Endothelial cell of umbilical vein (primary cell): ENCODE data around the gene ITM2C. TPM values are rescaled to one million over a fixed set of nuclear protein-coding genes. Genes with fewer than 3 reads are reported as not detected.

Experiments
- BruUV-seq: library from RNA; stranded (reverse); fragments of 400-500 nt; replicated peaks from 2 replicates; lab custom pipeline; 2021; lab: Mats Ljungman, UMichigan
- CTCF ChIA-PET: fragments of 300-600, 350-600 bp; sonication (Branson Sonifier 250); formaldehyde crosslinking; loops from one replicate; lab custom pipeline; 2021; ENCODE audit warnings: antibody characterized with exemption, inconsistent platforms; lab: Charles Lee
- POLR2A ChIA-PET: fragments of 300-600, 350-600 bp; sonication (Branson Sonifier 250); formaldehyde crosslinking; loops from one replicate; lab custom pipeline; 2021; ENCODE audit warnings: antibody characterized with exemption, inconsistent platforms; lab: Charles Lee
- DNase-seq: peaks from one replicate; pipeline ENCODE4 v3.0.0-alpha.2; 2011; ENCODE audit warnings: low read depth, low spot score
- FAIRE-seq: peaks from 2 replicates; lab custom pipeline; 2011; peaks lifted over from hg19 to GRCh38; lab: Jason Lieb, UNC
- H2AFZ ChIP-seq: 2 replicates; pipeline ENCODE4 v1.6.0; 2012; ENCODE audit warnings: low read depth, low read length, control low read depth, inconsistent platforms
- H3K27ac ChIP-seq: 2 replicates; pipeline ENCODE4 v1.5.1; 2011; ENCODE audit warnings: low read depth, mild to moderate bottlenecking, control low read depth, low read length, moderate library complexity; ENCODE audit not compliant: insufficient read depth
- H3K27me3 ChIP-seq, 2 experiments: 2 replicates each; pipeline versions ENCODE4 v1.6.0 to v1.6.1; 2011; ENCODE audit warnings: low read length in 2 of 2, mixed read lengths in 1 of 2; ENCODE audit not compliant: control insufficient read depth in 2 of 2, insufficient read depth in 2 of 2
- H3K36me3 ChIP-seq, 2 experiments: 2 replicates in 1 of 2; 3 replicates in 1 of 2; pipeline ENCODE4 v1.5.1; 2011; ENCODE audit warnings: low read length in 2 of 2, mild to moderate bottlenecking in 1 of 2, moderate library complexity in 1 of 2; ENCODE audit not compliant: control insufficient read depth in 2 of 2, insufficient read depth in 2 of 2; ENCODE audit errors: extremely low read depth in 1 of 2
- H3K4me1 ChIP-seq: 3 replicates; pipeline ENCODE4 v1.5.1; 2011; ENCODE audit warnings: mild to moderate bottlenecking, low read length; ENCODE audit not compliant: control insufficient read depth, insufficient read depth; ENCODE audit errors: extremely low read depth
- H3K4me2 ChIP-seq: 2 replicates; pipeline ENCODE4 v1.6.1; 2011; ENCODE audit warnings: low read length, control low read depth, mixed read lengths; ENCODE audit not compliant: insufficient read depth
- H3K4me3 ChIP-seq, 3 experiments: fragments of 200-600 bp in 1 of 3; sonication (generic), shearing (Covaris generic) in 1 of 3; replicated peaks in 1 of 3; 2 replicates each; pipeline ENCODE4 v1.5.1; 2011 to 2016; ENCODE audit warnings: control low read depth in 3 of 3, low read length in 3 of 3, mild to moderate bottlenecking in 2 of 3, inconsistent platforms in 1 of 3, low read depth in 1 of 3, moderate library complexity in 1 of 3; ENCODE audit not compliant: insufficient read depth in 1 of 3
- H3K79me2 ChIP-seq: 2 replicates; pipeline ENCODE4 v1.6.0; 2012; ENCODE audit warnings: low read length, inconsistent platforms; ENCODE audit not compliant: control insufficient read depth, insufficient read depth
- H3K9ac ChIP-seq: replicated peaks from 2 replicates; pipeline ENCODE3; 2011; ENCODE audit warnings: low read length, control low read depth; ENCODE audit not compliant: insufficient read depth; ENCODE audit errors: extremely low read depth
- H3K9me1 ChIP-seq: replicated peaks from 3 replicates; pipeline ENCODE4 v1.6.0; 2011; ENCODE audit warnings: mild to moderate bottlenecking, low read length; ENCODE audit not compliant: control insufficient read depth, insufficient read depth; ENCODE audit errors: extremely low read depth
- H3K9me3 ChIP-seq: replicated peaks from 2 replicates; pipeline ENCODE4 v1.5.1; 2012; ENCODE audit warnings: low read length, inconsistent platforms; ENCODE audit not compliant: control insufficient read depth, insufficient read depth
- H4K20me1 ChIP-seq: replicated peaks from 2 replicates; pipeline ENCODE3; 2011; ENCODE audit warnings: mild to moderate bottlenecking, low read length; ENCODE audit not compliant: control insufficient read depth, insufficient read depth; ENCODE audit errors: extremely low read depth
- CTCF ChIP-seq, 2 donors: IDR thresholded peaks; 1 replicate in 1 of 2; 2 replicates in 1 of 2; pipeline ENCODE4 v1.5.1; 2011; ENCODE audit warnings: low read length in 2 of 2, mild to moderate bottlenecking in 2 of 2, moderate library complexity in 2 of 2, control low read depth in 1 of 2, inconsistent platforms in 1 of 2, low read depth in 1 of 2; ENCODE audit not compliant: insufficient read depth in 1 of 2; ENCODE audit errors: extremely low read depth in 1 of 2
- EZH2 ChIP-seq: IDR thresholded peaks from 2 replicates; pipeline ENCODE4 v1.6.1; 2012; ENCODE audit warnings: borderline replicate concordance, low read depth, mild to moderate bottlenecking, moderate library complexity, low read length, inconsistent platforms; ENCODE audit not compliant: severe bottlenecking
- FOS ChIP-seq: IDR thresholded peaks from 2 replicates; pipeline ENCODE4 v1.6.1; 2011; ENCODE audit warnings: mild to moderate bottlenecking, low read length, moderate library complexity, borderline replicate concordance; ENCODE audit not compliant: insufficient read depth
- GATA2 ChIP-seq: IDR thresholded peaks from 2 replicates; pipeline ENCODE4 v1.7.0; 2011; ENCODE audit warnings: low read depth, mild to moderate bottlenecking, moderate library complexity, mixed read lengths, low read length; ENCODE audit not compliant: insufficient read length, insufficient read depth
- JUN ChIP-seq: IDR thresholded peaks from 2 replicates; pipeline ENCODE4 v1.6.1; 2011; ENCODE audit warnings: borderline replicate concordance, low read depth; ENCODE audit not compliant: insufficient read length, insufficient read depth
- MAX ChIP-seq: IDR thresholded peaks from 2 replicates; pipeline ENCODE4 v1.6.1; 2011; ENCODE audit not compliant: insufficient read depth, insufficient read length
- MYC ChIP-seq: IDR thresholded peaks from one replicate; pipeline ENCODE4 v1.6.1; 2011; ENCODE audit warnings: mild to moderate bottlenecking, low read depth, low read length
- POLR2A ChIP-seq: IDR thresholded peaks from 2 replicates; pipeline ENCODE4 v1.6.1; 2012; ENCODE audit warnings: low read depth, mild to moderate bottlenecking, control low read depth, low read length
- POLR2AphosphoS5 ChIP-seq: IDR thresholded peaks from 2 replicates; pipeline ENCODE4 v1.6.1; 2012; ENCODE audit warnings: low read depth, mild to moderate bottlenecking, control low read depth, low read length, moderate library complexity; ENCODE audit not compliant: insufficient read depth
- dilution Hi-C: fragments of 300-500 bp; cut with MboI; formaldehyde crosslinking; loops from one replicate; pipeline ENCODE4 v1.15.0; 2019; ENCODE audit warnings: low sequenced_read_pairs; ENCODE audit not compliant: extremely low pct_ligation_motif_present
- intact Hi-C: fragments of 100-400 bp; cut with micrococcal nuclease; formaldehyde crosslinking; loops from one replicate; pipeline ENCODE4 v1.10.0; 2022
- polyA plus RNA-seq, 4 experiments: library from polyadenylated mRNA; depleted of rRNA in 3 of 4; stranded (reverse) in 3 of 4; unstranded in 1 of 4; fragments of >200 nt; gene quantifications; 2 replicates each; pipeline versions ENCODE4 v1.2.1 to v1.2.3, GENCODE V29; 2011 to 2012; ENCODE audit warnings: missing spikeins in 1 of 4
- total RNA-seq: library from RNA; stranded (reverse); gene quantifications from 2 replicates; pipeline ENCODE4 v1.2.3, GENCODE V29; 2021

Gene ITM2C
- total and polyA plus RNA-seq, 2 donors (not counting 3 experiments of a cell fraction or from before 2014, with no cell fraction given): 12.0 to 12.1 TPM

- ChIA-PET CTCF (interaction anchor here (4.6 kb wide), 1 partner anchor 86 kb away, joined by 20 read pairs; no protein-coding TSS in a partner anchor), POLR2A (no interaction called here)
- no peaks in the 10 kb centered on the region for H3K36me3 ChIP-seq
- no peak overlapping the region for H3K4me2 ChIP-seq
- peaks cover 0 to 2% of the 10 kb centered on the region in 2 experiments for H3K27me3 ChIP-seq
- DNase-seq (no peak), FAIRE-seq (no peak)
- no peaks in the 10 kb centered on the region for H4K20me1 ChIP-seq
- H3K4me1 ChIP-seq: no peaks in the 10 kb centered on the region
- no peak for TF ChIP-seq GATA2
- no peak for TF ChIP-seq JUN
- no peak for TF ChIP-seq MYC
- H3K4me3 ChIP-seq: no peak overlapping the region
- BruUV-seq: no TSS peak
- no peaks in the 10 kb centered on the region for H3K79me2 ChIP-seq
- H3K9me3 ChIP-seq: no peaks in the 10 kb centered on the region
- no peak overlapping the region for H2AFZ ChIP-seq
- H3K9ac ChIP-seq: no peak overlapping the region
- dilution Hi-C loops (no loop called here), intact Hi-C loops (no loop called here)
- H3K27ac ChIP-seq: no peak overlapping the region
- no peaks in the 10 kb centered on the region for H3K9me1 ChIP-seq
Observed at GRCh38 chr2:230900336-230900995, 35.7 kb downstream of the ITM2C start.

GRCh38 chr2:230901006-230901405 lies 36.3 kb downstream of the ITM2C start:
- H2AFZ ChIP-seq: no peak overlapping the region
- TF ChIP-seq MYC: no peak
- TF ChIP-seq POLR2AphosphoS5: no peak
- TF ChIP-seq FOS: no peak
- no peak for TF ChIP-seq JUN
- no peak for TF ChIP-seq GATA2
- TF ChIP-seq CTCF (IDR thresholded peaks at IDR 0.05; ENCODE audit: extremely low read depth in 1 of 2, insufficient read depth in 1 of 2, low read depth in 1 of 2, low read length in 2 of 2): no peak
- no peak for TF ChIP-seq MAX
- no peak for TF ChIP-seq POLR2A
- no peak for TF ChIP-seq EZH2
- no peak overlapping the region for H3K4me2 ChIP-seq
- no peaks in the 10 kb centered on the region for H3K9me1 ChIP-seq
- dilution Hi-C loops (no loop called here), intact Hi-C loops (no loop called here)
- H3K4me1 ChIP-seq: no peaks in the 10 kb centered on the region
- peaks cover 0 to 2% of the 10 kb centered on the region in 2 experiments for H3K27me3 ChIP-seq
- H4K20me1 ChIP-seq: no peaks in the 10 kb centered on the region
- POLR2A ChIA-PET: no interaction called here
- no peaks in the 10 kb centered on the region for H3K9me3 ChIP-seq
- no peaks in the 10 kb centered on the region for H3K79me2 ChIP-seq
- H3K4me3 ChIP-seq: no peak overlapping the region
- H3K36me3 ChIP-seq: no peaks in the 10 kb centered on the region
- BruUV-seq: no TSS peak
- H3K9ac ChIP-seq: no peak overlapping the region
- no peak overlapping the region for H3K27ac ChIP-seq
- DNase-seq (no peak), FAIRE-seq (no peak)
- CTCF ChIA-PET: interaction anchor here (4.6 kb wide), 1 partner anchor 85 kb away, joined by 20 read pairs; no protein-coding TSS in a partner anchor
